Measurements from ENCODE around the gene G6PD. TPM values are rescaled to one million over a fixed set of nuclear protein-coding genes. Genes with fewer than 3 reads are reported as not detected.
"Not testable (repeated sequence)": the region's sequence is repeated elsewhere in the genome, so short reads cannot be mapped to it uniquely, and the experiment has no call there.

The G6PD gene
- total RNA-seq, 1 donor from 2014 or later = 84.4 TPM

DNA sequence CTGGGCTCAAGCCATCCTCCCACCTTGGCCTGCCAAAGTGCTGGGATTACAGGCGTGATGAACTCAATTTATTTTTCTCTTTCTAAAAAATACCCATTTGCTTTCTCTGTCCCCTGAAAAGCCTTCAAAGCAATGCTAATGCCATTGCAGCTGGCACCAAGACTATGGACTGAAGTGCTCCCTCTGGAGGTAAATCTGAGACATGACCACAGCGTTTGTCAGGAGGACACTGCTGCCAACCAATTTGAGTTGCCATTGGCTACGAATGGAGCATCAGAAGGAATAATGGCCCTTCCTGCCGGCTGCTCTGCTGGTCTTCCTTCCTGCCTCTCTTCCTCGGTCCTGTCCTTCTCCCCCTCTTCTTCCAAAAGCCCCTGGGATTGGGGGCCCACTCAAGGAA is 28.4 kb upstream of the G6PD start:
- H3K36me3 Mint-ChIP-seq (ENCODE audit: low read depth); H3K27ac Mint-ChIP-seq (ENCODE audit: unreplicated experiment); H3K4me1 Mint-ChIP-seq; H3K27me3 Mint-ChIP-seq (ENCODE audit: low read depth); DNase-seq (ENCODE audit: low read depth, low spot score); H3K9me3 Mint-ChIP-seq; H3K4me3 Mint-ChIP-seq: not testable (repeated sequence)

- not testable (repeated sequence) for DNase-seq (ENCODE audit: low read depth, low spot score); H3K27me3 Mint-ChIP-seq (ENCODE audit: low read depth); H3K9me3 Mint-ChIP-seq; H3K36me3 Mint-ChIP-seq (ENCODE audit: low read depth); H3K4me3 Mint-ChIP-seq; H3K4me1 Mint-ChIP-seq; H3K27ac Mint-ChIP-seq (ENCODE audit: unreplicated experiment)
Measured at GRCh38 chrX:154573061-154573460, 26.4 kb upstream of the G6PD start.

- DNase-seq (ENCODE audit: low read depth, low spot score); H3K4me1 Mint-ChIP-seq; H3K27me3 Mint-ChIP-seq (ENCODE audit: low read depth); H3K36me3 Mint-ChIP-seq (ENCODE audit: low read depth); H3K4me3 Mint-ChIP-seq; H3K9me3 Mint-ChIP-seq; H3K27ac Mint-ChIP-seq (ENCODE audit: unreplicated experiment): not testable (repeated sequence)
Measured at GRCh38 chrX:154570361-154570760, 23.7 kb upstream of the G6PD start.

- not testable (repeated sequence) for H3K4me3 Mint-ChIP-seq; H3K27ac Mint-ChIP-seq (ENCODE audit: unreplicated experiment); H3K27me3 Mint-ChIP-seq (ENCODE audit: low read depth); H3K9me3 Mint-ChIP-seq; DNase-seq (ENCODE audit: low read depth, low spot score); H3K36me3 Mint-ChIP-seq (ENCODE audit: low read depth); H3K4me1 Mint-ChIP-seq
Measured at GRCh38 chrX:154562295-154562694, 15.6 kb upstream of the G6PD start.

GRCh38 chrX:154560326-154560725 is 13.7 kb upstream of the G6PD start:
- not testable (repeated sequence) for DNase-seq (ENCODE audit: low read depth, low spot score); H3K4me3 Mint-ChIP-seq; H3K4me1 Mint-ChIP-seq

GRCh38 chrX:154558896-154559295 is 12.2 kb upstream of the G6PD start:
- not testable (repeated sequence) for H3K4me1 Mint-ChIP-seq; H3K27ac Mint-ChIP-seq (ENCODE audit: unreplicated experiment); H3K36me3 Mint-ChIP-seq (ENCODE audit: low read depth); DNase-seq (ENCODE audit: low read depth, low spot score); H3K4me3 Mint-ChIP-seq; H3K9me3 Mint-ChIP-seq; H3K27me3 Mint-ChIP-seq (ENCODE audit: low read depth)

More at GRCh38 chrX:154560326-154560725, 13.7 kb upstream of the G6PD start:
- not testable (repeated sequence) for H3K27me3 Mint-ChIP-seq (ENCODE audit: low read depth); H3K27ac Mint-ChIP-seq (ENCODE audit: unreplicated experiment); H3K9me3 Mint-ChIP-seq; H3K36me3 Mint-ChIP-seq (ENCODE audit: low read depth)

GRCh38 chrX:154558060-154558690 is 11.5 kb upstream of the G6PD start:
- H3K36me3 Mint-ChIP-seq (ENCODE audit: low read depth); H3K4me3 Mint-ChIP-seq; H3K9me3 Mint-ChIP-seq; H3K27ac Mint-ChIP-seq (ENCODE audit: unreplicated experiment); H3K4me1 Mint-ChIP-seq; DNase-seq (ENCODE audit: low read depth, low spot score); H3K27me3 Mint-ChIP-seq (ENCODE audit: low read depth): not testable (repeated sequence)

- H3K4me3 Mint-ChIP-seq; H3K9me3 Mint-ChIP-seq; H3K4me1 Mint-ChIP-seq; DNase-seq (ENCODE audit: low read depth, low spot score); H3K27me3 Mint-ChIP-seq (ENCODE audit: low read depth); H3K27ac Mint-ChIP-seq (ENCODE audit: unreplicated experiment): not testable (repeated sequence)
- peaks cover 14% of the 10 kb centered on the region for H3K36me3 Mint-ChIP-seq (ENCODE audit: low read depth)
Measured at GRCh38 chrX:154552112-154552806, 5.6 kb upstream of the G6PD start.

DNA sequence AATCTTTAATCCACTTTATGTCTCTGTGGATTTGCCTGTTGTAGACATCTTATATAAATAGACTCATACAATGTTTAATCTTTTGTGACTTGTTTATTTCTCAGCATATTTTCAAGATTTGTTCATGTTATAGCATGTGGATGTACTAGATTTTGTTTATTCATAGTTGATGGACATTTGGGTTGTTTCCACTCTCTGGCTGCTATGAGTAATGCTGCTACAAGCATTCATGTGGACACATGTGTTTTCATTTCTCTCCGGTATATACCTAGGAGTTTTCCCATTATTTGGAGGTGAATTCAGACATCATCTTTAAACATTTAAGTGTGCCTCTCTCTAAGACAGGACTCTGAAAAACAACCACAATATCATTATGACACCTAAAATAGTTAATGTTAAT is 3.1 kb upstream of the G6PD start:
- peaks cover 14% of the 10 kb centered on the region for H3K4me1 Mint-ChIP-seq
- TF ChIP-seq, protein P1, sequence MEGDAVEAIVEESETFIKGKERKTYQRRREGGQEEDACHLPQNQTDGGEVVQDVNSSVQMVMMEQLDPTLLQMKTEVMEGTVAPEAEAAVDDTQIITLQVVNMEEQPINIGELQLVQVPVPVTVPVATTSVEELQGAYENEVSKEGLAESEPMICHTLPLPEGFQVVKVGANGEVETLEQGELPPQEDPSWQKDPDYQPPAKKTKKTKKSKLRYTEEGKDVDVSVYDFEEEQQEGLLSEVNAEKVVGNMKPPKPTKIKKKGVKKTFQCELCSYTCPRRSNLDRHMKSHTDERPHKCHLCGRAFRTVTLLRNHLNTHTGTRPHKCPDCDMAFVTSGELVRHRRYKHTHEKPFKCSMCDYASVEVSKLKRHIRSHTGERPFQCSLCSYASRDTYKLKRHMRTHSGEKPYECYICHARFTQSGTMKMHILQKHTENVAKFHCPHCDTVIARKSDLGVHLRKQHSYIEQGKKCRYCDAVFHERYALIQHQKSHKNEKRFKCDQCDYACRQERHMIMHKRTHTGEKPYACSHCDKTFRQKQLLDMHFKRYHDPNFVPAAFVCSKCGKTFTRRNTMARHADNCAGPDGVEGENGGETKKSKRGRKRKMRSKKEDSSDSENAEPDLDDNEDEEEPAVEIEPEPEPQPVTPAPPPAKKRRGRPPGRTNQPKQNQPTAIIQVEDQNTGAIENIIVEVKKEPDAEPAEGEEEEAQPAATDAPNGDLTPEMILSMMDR (conservative IDR thresholded peaks at IDR 0.05) = no peak
- H3K36me3 Mint-ChIP-seq (ENCODE audit: low read depth) = peaks cover 8% of the 10 kb centered on the region
- no peaks in the 10 kb centered on the region for H3K27me3 Mint-ChIP-seq (ENCODE audit: low read depth)
- H3K27ac Mint-ChIP-seq (ENCODE audit: unreplicated experiment) = no peak overlapping the region
- H3K9me3 Mint-ChIP-seq = no peaks in the 10 kb centered on the region
- peak overlapping the region; percentile 73 for H3K4me3 Mint-ChIP-seq
- DNase-seq (ENCODE audit: low read depth, low spot score) = no peak

All from neural crest cell (in vitro differentiated cells).